DOHH2 (cell line): ENCODE measurements around the gene ANXA8.

Source experiments
- EZH2phosphoT487 ChIP-seq: fragments of 200-600 bp; sonication (generic); IDR thresholded peaks from 2 replicates; pipeline ENCODE4 v1.6.1; 2017; ENCODE audit warnings: borderline replicate concordance, mild to moderate bottlenecking, antibody characterized with exemption, low read length, moderate library complexity, mixed read lengths
- TF ChIP-seq, protein P1 (sequence below): fragments of 200-600 bp; sonication (generic); IDR thresholded peaks from one replicate; pipeline ENCODE4 v1.5.1; 2014; ENCODE audit warnings: antibody characterized with exemption, mild to moderate bottlenecking, low read depth, low read length; ENCODE audit not compliant: poor library complexity, severe bottlenecking

DNA sequence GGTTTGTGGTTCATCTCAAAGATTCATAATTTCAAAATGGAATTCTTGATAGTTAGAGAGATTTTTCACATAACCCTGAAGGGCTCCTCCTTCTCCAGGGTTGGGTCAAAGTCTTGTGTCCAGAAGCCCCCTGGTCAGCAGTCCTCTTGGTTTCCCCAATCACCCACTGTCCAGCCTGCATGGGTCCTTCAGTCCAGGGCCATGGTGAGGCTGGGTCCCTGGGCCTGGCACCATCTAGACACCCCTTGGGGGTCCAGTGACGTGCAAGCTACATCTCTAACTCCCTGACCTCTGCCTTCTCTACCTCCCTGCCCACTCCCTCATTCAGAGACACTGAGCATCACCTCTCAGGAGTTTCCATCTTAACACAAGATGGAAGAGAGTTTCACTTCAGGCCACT lies 26.1 kb downstream of the ANXA8 start:
- TF ChIP-seq, protein P1, sequence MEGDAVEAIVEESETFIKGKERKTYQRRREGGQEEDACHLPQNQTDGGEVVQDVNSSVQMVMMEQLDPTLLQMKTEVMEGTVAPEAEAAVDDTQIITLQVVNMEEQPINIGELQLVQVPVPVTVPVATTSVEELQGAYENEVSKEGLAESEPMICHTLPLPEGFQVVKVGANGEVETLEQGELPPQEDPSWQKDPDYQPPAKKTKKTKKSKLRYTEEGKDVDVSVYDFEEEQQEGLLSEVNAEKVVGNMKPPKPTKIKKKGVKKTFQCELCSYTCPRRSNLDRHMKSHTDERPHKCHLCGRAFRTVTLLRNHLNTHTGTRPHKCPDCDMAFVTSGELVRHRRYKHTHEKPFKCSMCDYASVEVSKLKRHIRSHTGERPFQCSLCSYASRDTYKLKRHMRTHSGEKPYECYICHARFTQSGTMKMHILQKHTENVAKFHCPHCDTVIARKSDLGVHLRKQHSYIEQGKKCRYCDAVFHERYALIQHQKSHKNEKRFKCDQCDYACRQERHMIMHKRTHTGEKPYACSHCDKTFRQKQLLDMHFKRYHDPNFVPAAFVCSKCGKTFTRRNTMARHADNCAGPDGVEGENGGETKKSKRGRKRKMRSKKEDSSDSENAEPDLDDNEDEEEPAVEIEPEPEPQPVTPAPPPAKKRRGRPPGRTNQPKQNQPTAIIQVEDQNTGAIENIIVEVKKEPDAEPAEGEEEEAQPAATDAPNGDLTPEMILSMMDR = no peak
- TF ChIP-seq EZH2phosphoT487 = no peak
